Measurements from ENCODE around the gene GPR87. TPM values are rescaled to one million over a fixed set of nuclear protein-coding genes. Genes with fewer than 3 reads are reported as not detected.

Gene GPR87
- total RNA-seq, 3 donors from 2014 or later (not counting 1 experiment from before 2014, with no cell fraction given) = not detected

GRCh38 chr3:151300539-151300938, 16.1 kb downstream of the GPR87 start:
- Histone ChIP-seq H3K27ac (ENCODE audit: low read length) (no peak overlapping the region), H3K9me3 (ENCODE audit: control insufficient read depth, insufficient read depth, low read length) (no peaks in the 10 kb centered on the region), H3K4me1 (ENCODE audit: control insufficient read depth, insufficient read depth, low read length) (peaks cover 9% of the 10 kb centered on the region), H3K27me3 (ENCODE audit: control insufficient read depth, insufficient read depth, low read length) (no peaks in the 10 kb centered on the region), H3K4me3 (ENCODE audit: low read length) (no peak overlapping the region), H3K36me3 (ENCODE audit: control insufficient read depth, insufficient read depth, low read length) (no peaks in the 10 kb centered on the region)
- intact Hi-C loops (cut with micrococcal nuclease) = no loop called here
- DNase-seq (no peak), ATAC-seq (no peak)
- Mint-ChIP-seq H3K4me3 (no peak overlapping the region), H3K9me3 (no peaks in the 10 kb centered on the region), H3K27ac (no peak overlapping the region), H3K4me1 (peaks cover 7 to 14% of the 10 kb centered on the region in 2 donors), H3K36me3 (no peaks in the 10 kb centered on the region), H3K27me3 (ENCODE audit: low read depth in 2 of 2) (no peaks in the 10 kb centered on the region)
- no CpG with 5 or more reads among the region's 1 CpG for whole genome bisulfite sequencing (ENCODE audit: insufficient coverage)
- TF ChIP-seq CTCF (IDR thresholded peaks at IDR 0.05) = no peak

DNA sequence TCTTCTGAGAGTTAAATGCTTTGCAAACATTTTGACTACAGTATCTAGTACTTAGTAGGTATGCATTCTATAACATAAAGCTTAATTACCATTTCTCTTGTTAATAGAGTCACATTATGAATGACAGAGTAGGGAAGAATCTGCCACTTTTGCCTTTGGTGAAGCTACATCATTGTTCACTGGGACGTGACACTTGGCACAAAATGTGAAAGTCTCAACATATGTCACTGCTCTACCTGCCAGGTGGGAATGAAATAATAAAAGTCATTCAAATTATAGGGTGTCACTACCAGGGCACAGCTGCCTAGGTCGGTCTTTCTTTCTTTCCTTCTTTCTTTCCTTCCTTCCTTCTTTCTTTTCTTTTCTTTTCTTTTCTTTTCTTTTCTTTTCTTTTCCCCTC, 17.6 kb downstream of the GPR87 start:
- H3K27me3 ChIP-seq (ENCODE audit: control insufficient read depth, insufficient read depth, low read length) = no peaks in the 10 kb centered on the region
- Mint-ChIP-seq H3K27me3 (ENCODE audit: low read depth in 2 of 2) (no peaks in the 10 kb centered on the region), H3K9me3 (no peaks in the 10 kb centered on the region), H3K36me3 (no peaks in the 10 kb centered on the region), H3K27ac (no peak overlapping the region), H3K4me1 (peaks cover 0 to 6% of the 10 kb centered on the region in 2 donors), H3K4me3 (no peak overlapping the region)
- no peak overlapping the region for H3K4me3 ChIP-seq (ENCODE audit: low read length)
- 79% methylated on average over 2 of the region's 2 CpGs for WGBS (ENCODE audit: insufficient coverage)
- ATAC-seq (no peak), DNase-seq (no peak)
- no peaks in the 10 kb centered on the region for H3K9me3 ChIP-seq (ENCODE audit: control insufficient read depth, insufficient read depth, low read length)
- intact Hi-C loops (cut with micrococcal nuclease) = no loop called here
- no peak overlapping the region for H3K27ac ChIP-seq (ENCODE audit: low read length)
- H3K36me3 ChIP-seq (ENCODE audit: control insufficient read depth, insufficient read depth, low read length) = no peaks in the 10 kb centered on the region
- no peaks in the 10 kb centered on the region for H3K4me1 ChIP-seq (ENCODE audit: control insufficient read depth, insufficient read depth, low read length)
- TF ChIP-seq CTCF (IDR thresholded peaks at IDR 0.05) = no peak

DNA sequence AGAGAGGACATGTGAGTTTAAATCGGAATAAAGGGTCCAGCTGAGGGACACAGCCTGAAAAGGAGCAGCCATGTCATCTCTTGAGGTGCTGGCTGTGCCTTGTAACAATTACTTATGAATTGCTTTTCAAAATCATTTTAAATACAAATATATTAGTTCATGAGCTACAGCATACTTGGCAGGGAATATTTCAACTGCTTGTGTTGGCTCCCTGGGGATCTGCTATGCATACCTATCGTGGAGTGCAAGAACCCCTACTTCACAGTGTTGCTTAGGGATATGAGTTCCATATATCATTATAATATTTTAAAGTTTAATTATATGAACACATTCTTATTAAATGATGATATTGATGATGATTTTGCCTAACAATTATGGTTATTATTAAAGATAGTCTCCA, 19.2 kb downstream of the GPR87 start:
- Mint-ChIP-seq H3K27me3 (ENCODE audit: low read depth in 2 of 2) (peaks cover 0 to 5% of the 10 kb centered on the region in 2 donors), H3K4me3 (no peak overlapping the region), H3K27ac (no peak overlapping the region), H3K4me1 (no peaks in the 10 kb centered on the region), H3K36me3 (no peaks in the 10 kb centered on the region), H3K9me3 (no peaks in the 10 kb centered on the region)
- Histone ChIP-seq H3K4me3 (ENCODE audit: low read length) (no peak overlapping the region), H3K9me3 (ENCODE audit: control insufficient read depth, insufficient read depth, low read length) (no peaks in the 10 kb centered on the region), H3K27ac (ENCODE audit: low read length) (no peak overlapping the region), H3K4me1 (ENCODE audit: control insufficient read depth, insufficient read depth, low read length) (no peaks in the 10 kb centered on the region), H3K27me3 (ENCODE audit: control insufficient read depth, insufficient read depth, low read length) (no peaks in the 10 kb centered on the region), H3K36me3 (ENCODE audit: control insufficient read depth, insufficient read depth, low read length) (no peaks in the 10 kb centered on the region)
- intact Hi-C loops (cut with micrococcal nuclease) = no loop called here
- no peak for TF ChIP-seq CTCF (IDR thresholded peaks at IDR 0.05)
- WGBS (ENCODE audit: insufficient coverage) = 100% methylated on average over 1 of the region's 2 CpGs
- no peak for DNase-seq
- ATAC-seq = no peak

DNA sequence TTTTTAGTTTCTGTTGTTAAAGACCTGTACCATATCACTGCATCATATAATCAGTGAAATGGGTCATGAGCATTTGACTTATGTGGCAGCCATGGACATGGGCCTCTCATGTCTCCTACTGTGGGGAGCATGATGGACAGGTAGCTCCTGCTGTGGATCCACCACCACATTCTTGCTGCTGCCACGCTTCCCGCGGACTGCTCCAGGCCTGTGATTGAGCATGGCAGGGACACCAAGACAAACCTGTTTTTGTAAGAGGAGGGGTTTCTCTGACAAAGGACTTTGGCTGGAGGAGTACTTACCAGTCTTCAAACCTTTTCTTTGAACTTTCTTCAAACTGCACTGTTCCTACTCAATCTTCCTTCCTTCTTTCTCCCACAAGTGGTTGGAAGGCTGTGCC, 20.4 kb downstream of the GPR87 start:
- H3K36me3 Mint-ChIP-seq = no peaks in the 10 kb centered on the region
- no peak for TF ChIP-seq CTCF (IDR thresholded peaks at IDR 0.05)
- H3K4me3 Mint-ChIP-seq = no peak overlapping the region
- ATAC-seq (no peak), DNase-seq (no peak)
- H3K27ac Mint-ChIP-seq = no peak overlapping the region
- no peak overlapping the region for H3K27ac ChIP-seq (ENCODE audit: low read length)
- no peaks in the 10 kb centered on the region for H3K36me3 ChIP-seq (ENCODE audit: control insufficient read depth, insufficient read depth, low read length)
- no peaks in the 10 kb centered on the region for H3K9me3 ChIP-seq (ENCODE audit: control insufficient read depth, insufficient read depth, low read length)
- no peaks in the 10 kb centered on the region for H3K9me3 Mint-ChIP-seq
- intact Hi-C loops (cut with micrococcal nuclease) = no loop called here
- no peaks in the 10 kb centered on the region for H3K4me1 ChIP-seq (ENCODE audit: control insufficient read depth, insufficient read depth, low read length)
- peaks cover 0 to 5% of the 10 kb centered on the region in 2 donors for H3K27me3 Mint-ChIP-seq (ENCODE audit: low read depth in 2 of 2)
- WGBS (ENCODE audit: insufficient coverage) = 100% methylated on average over 3 of the region's 3 CpGs
- no peaks in the 10 kb centered on the region for H3K27me3 ChIP-seq (ENCODE audit: control insufficient read depth, insufficient read depth, low read length)
- H3K4me1 Mint-ChIP-seq = no peaks in the 10 kb centered on the region
- no peak overlapping the region for H3K4me3 ChIP-seq (ENCODE audit: low read length)
